Measurements from ENCODE around the gene RACK1.

RACK1 gene

DNA sequence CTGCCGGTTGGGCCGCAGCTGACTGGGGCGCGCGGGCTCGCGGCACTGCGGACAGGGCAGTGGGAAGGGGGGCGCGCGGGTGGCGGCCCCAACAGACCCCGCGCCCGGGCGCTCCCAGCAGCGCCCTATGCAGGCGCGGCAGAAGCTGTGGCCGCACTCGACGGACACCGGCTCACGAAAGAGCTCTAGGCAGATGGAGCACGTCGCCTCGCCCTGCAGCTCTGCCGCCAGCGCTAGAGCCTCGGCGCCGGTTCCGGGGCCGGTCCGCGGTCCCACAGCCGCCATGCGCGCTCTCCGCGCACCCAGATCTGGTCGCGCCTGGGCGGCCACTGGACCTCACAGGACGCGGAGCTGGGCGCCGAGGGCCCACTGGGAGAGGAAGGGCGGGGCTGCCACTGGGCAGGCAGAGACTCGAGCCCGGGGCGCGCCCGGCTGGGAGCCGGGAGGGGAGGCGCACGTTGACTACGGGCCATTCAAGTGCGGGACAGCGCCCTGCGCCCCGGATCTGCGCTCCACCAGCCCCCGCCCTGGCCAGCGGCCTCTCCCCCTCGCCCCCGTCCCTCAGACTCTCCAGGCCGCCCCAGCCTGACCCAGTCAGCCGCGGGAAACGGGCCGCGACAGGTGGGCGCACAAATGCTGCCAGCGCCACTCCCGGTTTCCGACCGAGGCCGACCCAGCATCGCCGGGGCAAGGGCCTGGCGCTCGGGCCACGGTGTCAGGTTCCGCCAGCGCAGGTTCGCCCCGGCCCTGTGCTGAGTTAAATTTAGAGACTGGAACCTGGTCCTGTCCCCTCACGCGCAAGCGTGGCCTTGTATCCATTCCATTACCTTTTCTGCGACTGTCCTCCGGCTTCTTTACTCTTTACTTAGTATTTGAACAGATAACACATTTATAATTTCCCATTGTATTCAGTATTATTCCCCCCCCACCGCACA is 38.6 kb downstream of the RACK1 start, which contains the start of gene TRIM7:
TSS of gene TRIM7 (minus strand) at position 371 of the 935 bp plus-strand sequence. CDS start at position 285, 86 bp downstream.
- TF ChIP-seq, protein P1, sequence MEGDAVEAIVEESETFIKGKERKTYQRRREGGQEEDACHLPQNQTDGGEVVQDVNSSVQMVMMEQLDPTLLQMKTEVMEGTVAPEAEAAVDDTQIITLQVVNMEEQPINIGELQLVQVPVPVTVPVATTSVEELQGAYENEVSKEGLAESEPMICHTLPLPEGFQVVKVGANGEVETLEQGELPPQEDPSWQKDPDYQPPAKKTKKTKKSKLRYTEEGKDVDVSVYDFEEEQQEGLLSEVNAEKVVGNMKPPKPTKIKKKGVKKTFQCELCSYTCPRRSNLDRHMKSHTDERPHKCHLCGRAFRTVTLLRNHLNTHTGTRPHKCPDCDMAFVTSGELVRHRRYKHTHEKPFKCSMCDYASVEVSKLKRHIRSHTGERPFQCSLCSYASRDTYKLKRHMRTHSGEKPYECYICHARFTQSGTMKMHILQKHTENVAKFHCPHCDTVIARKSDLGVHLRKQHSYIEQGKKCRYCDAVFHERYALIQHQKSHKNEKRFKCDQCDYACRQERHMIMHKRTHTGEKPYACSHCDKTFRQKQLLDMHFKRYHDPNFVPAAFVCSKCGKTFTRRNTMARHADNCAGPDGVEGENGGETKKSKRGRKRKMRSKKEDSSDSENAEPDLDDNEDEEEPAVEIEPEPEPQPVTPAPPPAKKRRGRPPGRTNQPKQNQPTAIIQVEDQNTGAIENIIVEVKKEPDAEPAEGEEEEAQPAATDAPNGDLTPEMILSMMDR (conservative IDR thresholded peaks at IDR 0.05; ENCODE audit: low read depth, low read length), result no peak
- no peaks in the 10 kb centered on the region for H4K20me1 ChIP-seq (ENCODE audit: insufficient read depth)
- H2AFZ ChIP-seq (ENCODE audit: low read depth), result no peak within 1 kb of the TSS; the same call in 1 of the 2 replicates
- no peaks in the 10 kb centered on the region for H3K36me3 ChIP-seq (ENCODE audit: insufficient read depth)
- peak within 1 kb of the TSS; percentile 57 for H3K4me2 ChIP-seq
- H3K9ac ChIP-seq, result no peak within 1 kb of the TSS
- peaks cover 7% of the 10 kb centered on the region for H3K4me1 ChIP-seq (ENCODE audit: low read depth, poor library complexity, severe bottlenecking)
- no peaks in the 10 kb centered on the region for H3K79me2 ChIP-seq (ENCODE audit: insufficient read depth, low read depth)
- H3K4me3 ChIP-seq (IDR thresholded peaks at IDR 0.05; ENCODE audit: insufficient read depth, low read depth, low read length), result no peak within 1 kb of the TSS
- no peaks in the 10 kb centered on the region for H3K27me3 ChIP-seq (ENCODE audit: insufficient read depth, low read depth)
- no peak within 1 kb of the TSS for H3K27ac ChIP-seq

DNA sequence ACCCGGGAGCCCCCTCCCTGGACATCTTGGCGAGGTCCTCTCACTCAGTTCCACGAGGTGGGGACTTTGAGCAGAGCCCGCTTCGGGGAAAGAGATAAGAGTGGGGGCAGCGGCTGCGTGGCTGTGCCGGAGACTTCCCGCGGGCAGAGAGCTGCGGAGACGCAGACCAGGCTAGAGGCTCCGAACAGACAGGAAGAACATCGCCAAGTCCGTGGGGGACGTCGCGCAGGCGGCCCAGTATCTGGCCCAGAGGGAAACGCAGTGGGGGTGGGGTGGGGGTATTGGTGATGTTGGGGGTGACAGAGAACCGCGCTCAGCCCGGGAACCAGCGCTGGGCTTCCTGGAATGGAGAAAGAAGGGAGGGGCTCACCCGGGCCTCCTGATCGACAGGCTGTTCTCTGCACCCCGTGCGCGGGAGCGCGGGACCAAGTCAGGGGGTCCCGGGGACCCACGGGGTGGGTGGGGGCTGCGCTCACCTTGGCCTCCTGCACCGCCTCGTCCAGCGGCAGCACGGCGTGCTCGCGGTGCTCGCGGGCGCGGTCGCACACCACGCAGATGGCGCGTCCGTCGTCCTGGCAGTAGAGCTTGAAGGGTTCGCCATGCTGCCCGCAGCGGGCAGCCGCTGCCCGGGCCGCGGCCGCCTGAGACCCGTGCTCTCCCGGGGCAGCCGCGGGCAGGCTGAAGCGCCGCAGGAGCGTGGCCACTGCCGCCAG is 39.4 kb downstream of the RACK1 start:
- H4K20me1 ChIP-seq (ENCODE audit: insufficient read depth), result no peaks in the 10 kb centered on the region
- TF ChIP-seq, protein P1 (conservative IDR thresholded peaks at IDR 0.05; ENCODE audit: low read depth, low read length), result no peak
- H3K4me2 ChIP-seq, result no peak overlapping the region
- H3K27me3 ChIP-seq (ENCODE audit: insufficient read depth, low read depth), result no peaks in the 10 kb centered on the region
- no peak overlapping the region for H3K4me3 ChIP-seq (IDR thresholded peaks at IDR 0.05; ENCODE audit: insufficient read depth, low read depth, low read length)
- no peak overlapping the region for H2AFZ ChIP-seq (ENCODE audit: low read depth)
- H3K36me3 ChIP-seq (ENCODE audit: insufficient read depth), result no peaks in the 10 kb centered on the region
- no peak overlapping the region for H3K27ac ChIP-seq
- H3K79me2 ChIP-seq (ENCODE audit: insufficient read depth, low read depth), result no peaks in the 10 kb centered on the region
- peaks cover 7% of the 10 kb centered on the region for H3K4me1 ChIP-seq (ENCODE audit: low read depth, poor library complexity, severe bottlenecking)
- H3K9ac ChIP-seq, result no peak overlapping the region

DNA sequence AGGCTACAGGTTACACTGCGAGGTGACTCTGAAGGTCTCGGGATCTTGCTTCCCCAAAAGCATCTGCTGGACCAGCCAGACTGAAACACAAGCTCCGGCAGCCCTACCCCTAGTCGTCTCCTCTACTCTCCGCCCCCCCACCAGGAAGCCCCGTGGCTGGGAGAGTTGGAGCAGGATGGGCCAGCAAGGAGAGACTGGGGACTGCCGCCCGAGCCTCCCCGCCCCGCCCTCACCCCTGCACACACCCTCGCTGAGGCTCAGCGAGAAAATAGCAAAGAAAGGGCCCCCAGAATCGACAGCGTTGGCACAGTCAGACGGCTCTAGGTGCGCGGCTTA is 40.0 kb downstream of the RACK1 start:
- H3K4me2 ChIP-seq, result no peak overlapping the region
- no peaks in the 10 kb centered on the region for H3K79me2 ChIP-seq (ENCODE audit: insufficient read depth, low read depth)
- no peaks in the 10 kb centered on the region for H3K36me3 ChIP-seq (ENCODE audit: insufficient read depth)
- H3K9ac ChIP-seq, result no peak overlapping the region
- H3K4me3 ChIP-seq (IDR thresholded peaks at IDR 0.05; ENCODE audit: insufficient read depth, low read depth, low read length), result no peak overlapping the region
- no peaks in the 10 kb centered on the region for H4K20me1 ChIP-seq (ENCODE audit: insufficient read depth)
- TF ChIP-seq, protein P1 (conservative IDR thresholded peaks at IDR 0.05; ENCODE audit: low read depth, low read length), result no peak
- no peak overlapping the region for H3K27ac ChIP-seq
- H3K4me1 ChIP-seq (ENCODE audit: low read depth, poor library complexity, severe bottlenecking), result peaks cover 7% of the 10 kb centered on the region
- no peaks in the 10 kb centered on the region for H3K27me3 ChIP-seq (ENCODE audit: insufficient read depth, low read depth)
- H2AFZ ChIP-seq (ENCODE audit: low read depth), result no peak overlapping the region

DNA sequence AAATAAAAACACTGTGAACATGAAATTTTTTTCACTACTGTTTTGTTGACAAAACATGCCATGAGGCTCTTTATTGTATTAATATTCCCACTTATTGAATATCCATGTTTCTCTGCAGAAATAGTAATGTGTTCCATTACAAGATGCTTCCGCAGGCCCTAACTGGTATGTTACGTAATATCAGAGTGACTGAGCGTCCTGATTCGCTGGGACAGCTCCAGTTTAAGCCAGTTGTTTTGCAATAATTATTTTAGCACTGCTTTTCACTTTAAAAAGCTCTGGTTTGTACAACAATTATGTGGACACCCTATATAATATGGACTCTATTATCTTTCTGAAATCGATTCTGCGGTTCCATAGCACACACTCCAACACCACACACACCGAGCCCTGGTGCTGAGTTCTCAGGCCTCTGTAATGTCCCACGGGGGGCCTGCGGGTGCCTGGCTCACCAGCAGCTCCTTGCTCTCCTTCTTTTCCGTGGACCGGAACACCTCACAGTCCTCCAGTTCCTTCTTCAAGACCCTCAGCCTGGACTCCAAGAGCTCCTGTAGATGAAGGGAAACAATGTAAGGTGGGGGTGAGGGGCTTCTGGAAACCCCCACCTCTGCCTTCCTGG is 40.5 kb downstream of the RACK1 start:
- TF ChIP-seq, protein P1 (conservative IDR thresholded peaks at IDR 0.05; ENCODE audit: low read depth, low read length), result no peak
- Histone ChIP-seq H3K79me2 (ENCODE audit: insufficient read depth, low read depth) (no peaks in the 10 kb centered on the region), H3K4me3 (IDR thresholded peaks at IDR 0.05; ENCODE audit: insufficient read depth, low read depth, low read length) (no peak overlapping the region), H3K36me3 (ENCODE audit: insufficient read depth) (no peaks in the 10 kb centered on the region), H3K27me3 (ENCODE audit: insufficient read depth, low read depth) (no peaks in the 10 kb centered on the region), H3K9ac (no peak overlapping the region), H4K20me1 (ENCODE audit: insufficient read depth) (no peaks in the 10 kb centered on the region), H3K4me2 (no peak overlapping the region), H3K27ac (no peak overlapping the region), H3K4me1 (ENCODE audit: low read depth, poor library complexity, severe bottlenecking) (peaks cover 4% of the 10 kb centered on the region), H2AFZ (ENCODE audit: low read depth) (no peak overlapping the region)
